CD4-positive, alpha-beta T cell treated with Interleukin-4 for 4 hours (primary cell): ENCODE data around the gene FNBP1.
A peak's percentile ranks its signal among the peaks of the same experiment; 100 is the strongest.

Experiments
- DNase-seq: peaks from one replicate; pipeline ENCODE4 v3.0.0-alpha.2; 2020

FNBP1 gene

GRCh38 chr9:129869585-129870501, 173.1 kb downstream of the FNBP1 start:
- no peak for DNase-seq

- peak; percentile 96 for DNase-seq
Observed at GRCh38 chr9:129868872-129869486, 174.0 kb downstream of the FNBP1 start.

GRCh38 chr9:129868023-129868871, 174.7 kb downstream of the FNBP1 start:
- DNase-seq: no peak

GRCh38 chr9:129867136-129868022, 175.6 kb downstream of the FNBP1 start:
- no peak for DNase-seq

- DNase-seq: peak; percentile 57
Observed at GRCh38 chr9:129866394-129867135, 176.4 kb downstream of the FNBP1 start.

GRCh38 chr9:129865668-129866320, 177.2 kb downstream of the FNBP1 start:
- DNase-seq: no peak

GRCh38 chr9:129864991-129865647, 177.9 kb downstream of the FNBP1 start:
- peak; percentile 18 for DNase-seq

- DNase-seq: peak; percentile 77
Observed at GRCh38 chr9:129863059-129863690, 179.8 kb downstream of the FNBP1 start.

GRCh38 chr9:129861447-129861827, 181.6 kb downstream of the FNBP1 start:
- DNase-seq: no peak

- no peak for DNase-seq
Observed at GRCh38 chr9:129860653-129861446, 182.1 kb downstream of the FNBP1 start.

GRCh38 chr9:129858167-129858962, 184.6 kb downstream of the FNBP1 start:
- no peak for DNase-seq

- no peak for DNase-seq
Observed at GRCh38 chr9:129857207-129857606, 185.8 kb downstream of the FNBP1 start.

- peak; percentile 30 for DNase-seq
Observed at GRCh38 chr9:129854588-129855110, 188.3 kb downstream of the FNBP1 start.

- DNase-seq: no peak
Observed at GRCh38 chr9:129853614-129854013, 189.4 kb downstream of the FNBP1 start.

- no peak for DNase-seq
Observed at GRCh38 chr9:129852579-129852978, 190.4 kb downstream of the FNBP1 start.

GRCh38 chr9:129851821-129852220, 191.2 kb downstream of the FNBP1 start:
- DNase-seq: no peak

- DNase-seq: no peak
Observed at GRCh38 chr9:129850821-129851550, 192.0 kb downstream of the FNBP1 start.
